ENCODE measurements around the gene TBL1X.

GRCh38 chrX:9647431-9647830 is 182.6 kb downstream of the TBL1X start:
- no peak for TF ChIP-seq POLR2AphosphoS5 (IDR thresholded peaks at IDR 0.05)
- TF ChIP-seq CTCF (IDR thresholded peaks at IDR 0.05), result no peak
- no peak for TF ChIP-seq POLR2A (IDR thresholded peaks at IDR 0.05)
- no peak for TF ChIP-seq EP300 (IDR thresholded peaks at IDR 0.05)
